Left hindlimb (tissue), 1 donor: ENCODE results near the gene EML1.

Experiments
- DNase-seq: peaks from one replicate; pipeline ENCODE4 v3.0.0-alpha.2; 2018

Gene EML1

GRCh38 chr14:99793213-99794150 is at the start of gene EML1:
EML1 (plus strand) TSS chr14:99793413; CDS start chr14:99793477, 64 bp downstream.
- peak; percentile 90 for DNase-seq

- DNase-seq = no peak
These were observed 48.9 kb upstream of the EML1 start for GRCh38 chr14:99744199-99744872.

- DNase-seq = no peak
These were observed 48.4 kb upstream of the EML1 start for GRCh38 chr14:99744873-99745224.

GRCh38 chr14:99745307-99745951 is 47.8 kb upstream of the EML1 start:
- DNase-seq = no peak

- DNase-seq = no peak
These were observed 46.0 kb upstream of the EML1 start for GRCh38 chr14:99747167-99747566.

GRCh38 chr14:99747582-99748330 is 45.5 kb upstream of the EML1 start:
- no peak for DNase-seq

GRCh38 chr14:99748529-99748928 is 44.7 kb upstream of the EML1 start:
- DNase-seq = no peak

- DNase-seq = no peak
These were observed 44.1 kb upstream of the EML1 start for GRCh38 chr14:99749142-99749541.

GRCh38 chr14:99749763-99750715 is 43.2 kb upstream of the EML1 start:
- no peak for DNase-seq

- no peak for DNase-seq
These were observed 42.3 kb upstream of the EML1 start for GRCh38 chr14:99750746-99751450.

- no peak for DNase-seq
These were observed 41.4 kb upstream of the EML1 start for GRCh38 chr14:99751539-99752485.

- DNase-seq = no peak
These were observed 40.6 kb upstream of the EML1 start for GRCh38 chr14:99752486-99753121.

- no peak for DNase-seq
These were observed 39.7 kb upstream of the EML1 start for GRCh38 chr14:99753225-99754140.

- no peak for DNase-seq
These were observed 38.8 kb upstream of the EML1 start for GRCh38 chr14:99754141-99755067.

GRCh38 chr14:99755068-99755405 is 38.2 kb upstream of the EML1 start:
- no peak for DNase-seq

GRCh38 chr14:99755629-99756603 is 37.3 kb upstream of the EML1 start:
- DNase-seq = peak; percentile 75
